ENCODE measurements around the gene NTM. TPM values are rescaled to one million over a fixed set of nuclear protein-coding genes. Genes with fewer than 3 reads are reported as not detected.

NTM gene
- total and polyA plus RNA-seq, 2 of the 8 experiments (the other 6 are each of a cell fraction or from before 2014, with no cell fraction given), result 13.4 to 20.0 TPM

DNA sequence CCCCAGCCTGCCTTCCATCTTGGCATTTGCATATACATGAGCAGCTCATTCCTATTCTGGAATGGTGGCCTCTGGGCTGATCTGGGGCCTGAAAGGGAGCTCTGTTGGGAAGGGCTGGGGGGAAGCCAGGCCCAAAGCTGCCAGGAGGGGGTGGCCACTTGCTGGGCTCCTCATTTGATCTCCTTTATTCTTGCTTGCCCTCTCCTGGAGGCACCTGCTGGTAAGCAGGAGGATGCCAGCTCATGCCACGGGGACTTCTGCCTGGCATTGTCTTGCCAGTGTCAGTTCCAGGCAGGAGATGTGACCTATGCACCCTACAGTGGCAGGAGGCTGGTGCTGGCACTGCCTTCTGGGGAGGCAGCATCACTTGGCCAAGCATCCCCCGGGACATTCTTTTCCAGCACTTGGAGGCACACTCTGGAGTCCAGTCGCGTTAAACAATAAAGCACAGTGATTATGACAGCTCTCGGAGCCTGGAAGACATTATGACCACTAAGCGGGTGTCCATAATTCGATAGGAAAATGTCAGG, 128.3 kb downstream of the NTM start (continued):
- TF ChIP-seq MAFK (IDR thresholded peaks at IDR 0.05; ENCODE audit: low read depth, low read length), result no peak
- TF ChIP-seq SIX5 (IDR thresholded peaks at IDR 0.05; ENCODE audit: low read depth, low read length), result no peak
